Fibroblast of lung (primary cell): ENCODE measurements around the gene CRADD. TPM values are rescaled to one million over a fixed set of nuclear protein-coding genes. Genes with fewer than 3 reads are reported as not detected.
"Not testable (repeated sequence)": the region's sequence is repeated elsewhere in the genome, so short reads cannot be mapped to it uniquely, and the experiment has no call there.

Experiments used
- DNase-seq, 2 donors: peaks; one replicate each; pipeline versions ENCODE4 v3.0.0 to v3.0.0-alpha.2; 2010; ENCODE audit warnings: low read depth in 2 of 2
- H2AFZ ChIP-seq: 2 replicates; pipeline ENCODE4 v1.5.1; 2012; ENCODE audit warnings: low read length, control low read depth, inconsistent platforms
- H3K27ac ChIP-seq: 2 replicates; pipeline ENCODE4 v1.5.1; 2011; ENCODE audit warnings: low read length, control low read depth; ENCODE audit not compliant: insufficient read depth
- H3K27me3 ChIP-seq: 2 replicates; pipeline ENCODE4 v1.5.1; 2011; ENCODE audit warnings: mild to moderate bottlenecking, low read length; ENCODE audit not compliant: control insufficient read depth, insufficient read depth
- H3K36me3 ChIP-seq: 2 replicates; pipeline ENCODE4 v1.5.1; 2011; ENCODE audit warnings: low read length; ENCODE audit not compliant: control insufficient read depth, insufficient read depth
- H3K4me1 ChIP-seq: 2 replicates; pipeline ENCODE4 v1.5.1; 2011; ENCODE audit warnings: low read length; ENCODE audit not compliant: control insufficient read depth, insufficient read depth; ENCODE audit errors: extremely low read depth
- H3K4me2 ChIP-seq: 2 replicates; pipeline ENCODE4 v1.5.1; 2011; ENCODE audit warnings: low read length, control low read depth; ENCODE audit not compliant: insufficient read depth; ENCODE audit errors: extremely low read depth
- H3K4me3 ChIP-seq, 4 experiments: fragments of 200-600 bp in 1 of 4; sonication (generic) in 1 of 4; replicated peaks in 1 of 4; 2 replicates each; pipeline ENCODE4 v1.5.1; 2011 to 2016; ENCODE audit warnings: low read length in 4 of 4, low read depth in 3 of 4, mild to moderate bottlenecking in 3 of 4, control low read depth in 2 of 4, inconsistent platforms in 1 of 4, mixed read lengths in 1 of 4; ENCODE audit not compliant: insufficient read depth in 1 of 4; ENCODE audit errors: control extremely low read depth in 1 of 4
- H3K79me2 ChIP-seq: 2 replicates; pipeline ENCODE4 v1.5.1; 2012; ENCODE audit warnings: mild to moderate bottlenecking, low read length, inconsistent platforms; ENCODE audit not compliant: control insufficient read depth, insufficient read depth
- H3K9ac ChIP-seq: 2 replicates; pipeline ENCODE4 v1.5.1; 2011; ENCODE audit warnings: mild to moderate bottlenecking, low read length, control low read depth; ENCODE audit not compliant: insufficient read depth
- H3K9me3 ChIP-seq: 2 replicates; pipeline ENCODE4 v1.5.1; 2012; ENCODE audit warnings: low read depth, low read length; ENCODE audit not compliant: control insufficient read depth, insufficient read depth
- H4K20me1 ChIP-seq: 2 replicates; pipeline ENCODE4 v1.5.1; 2011; ENCODE audit warnings: low read length; ENCODE audit not compliant: control insufficient read depth, insufficient read depth; ENCODE audit errors: extremely low read depth
- EZH2 ChIP-seq: IDR thresholded peaks from 2 replicates; pipeline ENCODE4 v1.5.1; 2012; ENCODE audit warnings: low read length, control low read depth, mild to moderate bottlenecking; ENCODE audit errors: missing control alignments
- polyA plus RNA-seq, 2 donors: library from polyadenylated mRNA; depleted of rRNA in 1 of 2; stranded (reverse) in 1 of 2; unstranded in 1 of 2; fragments of >200 nt; gene quantifications; 2 replicates each; pipeline ENCODE4 v1.2.1, GENCODE V29; 2011 to 2012; ENCODE audit warnings: missing spikeins in 1 of 2
- total RNA-seq: library from RNA; depleted of rRNA; stranded (reverse); fragments of >200 nt; gene quantifications from 2 replicates; pipeline ENCODE4 v1.2.1, GENCODE V29; 2014
- TF ChIP-seq, protein P1 (sequence below), 2 donors: IDR thresholded peaks in 1 of 2; conservative IDR thresholded peaks in 1 of 2; 1 replicate in 1 of 2; 2 replicates in 1 of 2; pipeline ENCODE4 v1.5.1; 2011 to 2012; ENCODE audit warnings: low read length in 2 of 2, control low read depth in 1 of 2, inconsistent platforms in 1 of 2, low read depth in 1 of 2, mild to moderate bottlenecking in 1 of 2

Gene CRADD
- total and polyA plus RNA-seq, 2 donors (not counting 1 experiment from before 2014, with no cell fraction given) = 13.5 to 21.1 TPM

GRCh38 chr12:93868771-93869170 lies 191.6 kb downstream of the CRADD start:
- peak; percentile 70 to 85 for DNase-seq

GRCh38 chr12:93870020-93870795 lies 193.0 kb downstream of the CRADD start:
- H3K79me2 ChIP-seq = no peaks in the 10 kb centered on the region
- H2AFZ ChIP-seq = no peak overlapping the region
- no peaks in the 10 kb centered on the region for H4K20me1 ChIP-seq
- no peaks in the 10 kb centered on the region for H3K9me3 ChIP-seq
- H3K4me2 ChIP-seq = no peak overlapping the region
- DNase-seq = no peak
- no peaks in the 10 kb centered on the region for H3K36me3 ChIP-seq
- H3K27ac ChIP-seq = no peak overlapping the region
- H3K4me3 ChIP-seq = no peak overlapping the region
- H3K4me1 ChIP-seq = no peaks in the 10 kb centered on the region
- no peak overlapping the region for H3K9ac ChIP-seq
- TF ChIP-seq, protein P1, sequence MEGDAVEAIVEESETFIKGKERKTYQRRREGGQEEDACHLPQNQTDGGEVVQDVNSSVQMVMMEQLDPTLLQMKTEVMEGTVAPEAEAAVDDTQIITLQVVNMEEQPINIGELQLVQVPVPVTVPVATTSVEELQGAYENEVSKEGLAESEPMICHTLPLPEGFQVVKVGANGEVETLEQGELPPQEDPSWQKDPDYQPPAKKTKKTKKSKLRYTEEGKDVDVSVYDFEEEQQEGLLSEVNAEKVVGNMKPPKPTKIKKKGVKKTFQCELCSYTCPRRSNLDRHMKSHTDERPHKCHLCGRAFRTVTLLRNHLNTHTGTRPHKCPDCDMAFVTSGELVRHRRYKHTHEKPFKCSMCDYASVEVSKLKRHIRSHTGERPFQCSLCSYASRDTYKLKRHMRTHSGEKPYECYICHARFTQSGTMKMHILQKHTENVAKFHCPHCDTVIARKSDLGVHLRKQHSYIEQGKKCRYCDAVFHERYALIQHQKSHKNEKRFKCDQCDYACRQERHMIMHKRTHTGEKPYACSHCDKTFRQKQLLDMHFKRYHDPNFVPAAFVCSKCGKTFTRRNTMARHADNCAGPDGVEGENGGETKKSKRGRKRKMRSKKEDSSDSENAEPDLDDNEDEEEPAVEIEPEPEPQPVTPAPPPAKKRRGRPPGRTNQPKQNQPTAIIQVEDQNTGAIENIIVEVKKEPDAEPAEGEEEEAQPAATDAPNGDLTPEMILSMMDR (conservative IDR thresholded peaks at IDR 0.05 in 1 of 2, IDR thresholded peaks at IDR 0.05 in 1 of 2; ENCODE audit: low read depth in 1 of 2, low read length in 2 of 2) = no peak
- H3K27me3 ChIP-seq = no peaks in the 10 kb centered on the region

More at GRCh38 chr12:93868771-93869170, 191.6 kb downstream of the CRADD start:
- Histone ChIP-seq H3K4me2 (no peak overlapping the region), H2AFZ (no peak overlapping the region), H3K27ac (no peak overlapping the region), H3K27me3 (no peaks in the 10 kb centered on the region), H3K4me3 (no peak overlapping the region), H3K36me3 (no peaks in the 10 kb centered on the region), H3K9ac (no peak overlapping the region), H3K9me3 (no peaks in the 10 kb centered on the region), H4K20me1 (no peaks in the 10 kb centered on the region), H3K4me1 (no peaks in the 10 kb centered on the region), H3K79me2 (no peaks in the 10 kb centered on the region)
- TF ChIP-seq, protein P1 (conservative IDR thresholded peaks at IDR 0.05 in 1 of 2, IDR thresholded peaks at IDR 0.05 in 1 of 2; ENCODE audit: low read depth in 1 of 2, low read length in 2 of 2) = no peak
- no peak for TF ChIP-seq EZH2

DNA sequence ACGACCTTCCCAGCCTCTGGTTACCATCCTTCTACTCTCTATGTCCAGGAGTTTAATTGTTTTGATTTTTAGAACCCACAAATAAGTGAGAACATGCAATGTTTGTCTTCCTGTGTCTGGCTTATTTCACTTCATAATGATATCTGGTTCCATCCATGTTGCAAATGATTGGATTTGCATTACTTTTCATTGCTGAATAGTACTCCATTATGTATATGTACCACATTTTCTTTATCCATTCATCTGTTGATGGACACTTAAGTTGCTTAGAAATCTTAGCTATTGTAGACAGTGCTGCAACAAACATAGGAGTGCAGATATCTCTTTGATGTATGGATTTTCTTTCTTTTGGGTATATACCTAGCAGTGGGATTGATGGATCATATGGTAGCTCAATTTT lies 194.4 kb downstream of the CRADD start:
- not testable (repeated sequence) for H3K4me1 ChIP-seq, H3K9ac ChIP-seq

More for the DNA sequence above, 194.4 kb downstream of the CRADD start:
- H3K4me3 ChIP-seq, DNase-seq, H3K27ac ChIP-seq, H3K79me2 ChIP-seq, H3K27me3 ChIP-seq, H4K20me1 ChIP-seq, H2AFZ ChIP-seq, H3K36me3 ChIP-seq, H3K9me3 ChIP-seq, H3K4me2 ChIP-seq: not testable (repeated sequence)
